ENCODE data around the gene HPGD. TPM values are rescaled to one million over a fixed set of nuclear protein-coding genes. Genes with fewer than 3 reads are reported as not detected.

The HPGD gene
- total RNA-seq, 3 donors from 2014 or later = 9.8 to 137 (median 10.5) TPM

- Histone ChIP-seq H3K9me3 (no peaks in the 10 kb centered on the region), H3K27me3 (peaks cover 0 to 3% of the 10 kb centered on the region in 2 donors), H3K4me3 (peak overlapping the region in 1 of 3 donors; percentile 58), H3K4me1 (no peaks in the 10 kb centered on the region), H3K27ac (no peak overlapping the region), H3K36me3 (no peaks in the 10 kb centered on the region)
- TF ChIP-seq POLR2AphosphoS5 (IDR thresholded peaks at IDR 0.05) (no peak), CTCF (IDR thresholded peaks at IDR 0.05) (no peak), POLR2A (IDR thresholded peaks at IDR 0.05) (no peak)
- intact Hi-C loops (cut with DNase I; ENCODE audit: low total_unique reads) = no loop called here
- no peak for DNase-seq (ENCODE audit: low spot score in 2 of 2)
These were observed 1.6 kb downstream of the HPGD start for GRCh38 chr4:174520660-174521059.

GRCh38 chr4:174517502-174518445 is 4.5 kb downstream of the HPGD start:
- intact Hi-C loops (cut with DNase I; ENCODE audit: low total_unique reads) = no loop called here
- H3K27me3 ChIP-seq = no peaks in the 10 kb centered on the region
- H3K9me3 ChIP-seq = no peaks in the 10 kb centered on the region
- DNase-seq (ENCODE audit: low spot score in 2 of 2) = no peak
- no peak overlapping the region for H3K4me3 ChIP-seq
- no peaks in the 10 kb centered on the region for H3K36me3 ChIP-seq
- H3K27ac ChIP-seq = no peak overlapping the region
- no peaks in the 10 kb centered on the region for H3K4me1 ChIP-seq
- no peak for TF ChIP-seq POLR2A (IDR thresholded peaks at IDR 0.05)
- no peak for TF ChIP-seq CTCF (IDR thresholded peaks at IDR 0.05)
- TF ChIP-seq POLR2AphosphoS5 (IDR thresholded peaks at IDR 0.05) = no peak

- no peaks in the 10 kb centered on the region for H3K27me3 ChIP-seq
- H3K4me3 ChIP-seq = no peak overlapping the region
- no peak for DNase-seq (ENCODE audit: low spot score in 2 of 2)
- TF ChIP-seq POLR2A (IDR thresholded peaks at IDR 0.05) (no peak), POLR2AphosphoS5 (IDR thresholded peaks at IDR 0.05) (no peak), CTCF (IDR thresholded peaks at IDR 0.05) (no peak)
- H3K27ac ChIP-seq = no peak overlapping the region
- H3K4me1 ChIP-seq = no peaks in the 10 kb centered on the region
- H3K36me3 ChIP-seq = no peaks in the 10 kb centered on the region
- no peaks in the 10 kb centered on the region for H3K9me3 ChIP-seq
- intact Hi-C loops (cut with DNase I; ENCODE audit: low total_unique reads) = no loop called here
These were observed 5.5 kb downstream of the HPGD start for GRCh38 chr4:174516794-174517193.

- Histone ChIP-seq H3K36me3 (no peaks in the 10 kb centered on the region), H3K27me3 (no peaks in the 10 kb centered on the region), H3K4me3 (no peak overlapping the region), H3K27ac (no peak overlapping the region), H3K4me1 (no peaks in the 10 kb centered on the region), H3K9me3 (no peaks in the 10 kb centered on the region)
- TF ChIP-seq POLR2A (IDR thresholded peaks at IDR 0.05) (no peak), CTCF (IDR thresholded peaks at IDR 0.05) (no peak), POLR2AphosphoS5 (IDR thresholded peaks at IDR 0.05) (no peak)
- intact Hi-C loops (cut with DNase I; ENCODE audit: low total_unique reads) = no loop called here
- no peak for DNase-seq (ENCODE audit: low spot score in 2 of 2)
These were observed 5.9 kb downstream of the HPGD start for GRCh38 chr4:174516345-174516744.

GRCh38 chr4:174512745-174513144 is 9.5 kb downstream of the HPGD start:
- H3K4me3 ChIP-seq = no peak overlapping the region
- no peaks in the 10 kb centered on the region for H3K27me3 ChIP-seq
- TF ChIP-seq CTCF (IDR thresholded peaks at IDR 0.05) = no peak
- no peak for TF ChIP-seq POLR2AphosphoS5 (IDR thresholded peaks at IDR 0.05)
- no peak for TF ChIP-seq POLR2A (IDR thresholded peaks at IDR 0.05)
- no peaks in the 10 kb centered on the region for H3K4me1 ChIP-seq
- H3K27ac ChIP-seq = no peak overlapping the region
- intact Hi-C loops (cut with DNase I; ENCODE audit: low total_unique reads) = no loop called here
- H3K36me3 ChIP-seq = no peaks in the 10 kb centered on the region
- no peaks in the 10 kb centered on the region for H3K9me3 ChIP-seq
- DNase-seq (ENCODE audit: low spot score in 2 of 2) = no peak
